ENCODE measurements around the gene SIRPA.

- TF ChIP-seq CEBPB (IDR thresholded peaks at IDR 0.05; ENCODE audit: low read depth, low read length) (no peak), POLR2A (IDR thresholded peaks at IDR 0.05; ENCODE audit: low read depth, low read length) (no peak)
These were observed 58.4 kb downstream of the SIRPA start for GRCh38 chr20:1953621-1954020.
